Uterus (tissue), 2 donors: ENCODE measurements around the gene ASIC4.

Experiments used
- POLR2A ChIP-seq, 2 donors: fragments of 450-650 bp; IDR thresholded peaks; one replicate each; pipeline ENCODE4 v1.6.1; 2016; ENCODE audit warnings: antibody characterized with exemption in 2 of 2, mild to moderate bottlenecking in 1 of 2, moderate library complexity in 1 of 2
- TF ChIP-seq, protein P1 (sequence below), 4 experiments: fragments of 200-600 bp in 2 of 4; fragments of 450-650 bp in 2 of 4; sonication (generic) in 2 of 4; IDR thresholded peaks; one replicate each; pipeline ENCODE4 v1.5.1; 2016 to 2019; ENCODE audit warnings: antibody characterized with exemption in 4 of 4, mild to moderate bottlenecking in 2 of 4, moderate library complexity in 1 of 4

DNA sequence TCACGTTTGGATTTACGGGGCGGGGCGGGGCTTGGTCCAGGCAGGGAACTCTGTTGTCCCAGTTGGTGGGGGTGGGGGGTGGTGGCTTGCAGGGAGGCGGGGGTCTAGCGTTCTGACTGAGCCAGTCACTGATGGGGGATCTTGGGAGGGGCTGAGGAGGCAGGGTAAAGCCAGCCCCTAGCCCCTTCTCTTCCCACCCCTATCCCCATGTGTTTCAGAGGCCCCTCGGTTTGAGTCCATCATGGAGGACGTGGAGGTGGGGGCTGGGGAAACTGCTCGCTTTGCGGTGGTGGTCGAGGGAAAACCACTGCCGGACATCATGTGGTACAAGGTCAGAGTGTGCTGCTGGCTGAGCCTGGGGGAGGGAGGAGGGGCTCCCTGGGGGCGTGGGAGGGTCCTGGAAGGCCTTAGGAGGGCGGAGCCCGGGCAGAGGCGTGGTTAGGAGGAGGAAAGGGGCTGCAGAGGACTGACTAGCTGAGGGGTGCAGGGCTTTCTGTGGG, 37.6 kb upstream of the ASIC4 start:
- TF ChIP-seq, protein P1, sequence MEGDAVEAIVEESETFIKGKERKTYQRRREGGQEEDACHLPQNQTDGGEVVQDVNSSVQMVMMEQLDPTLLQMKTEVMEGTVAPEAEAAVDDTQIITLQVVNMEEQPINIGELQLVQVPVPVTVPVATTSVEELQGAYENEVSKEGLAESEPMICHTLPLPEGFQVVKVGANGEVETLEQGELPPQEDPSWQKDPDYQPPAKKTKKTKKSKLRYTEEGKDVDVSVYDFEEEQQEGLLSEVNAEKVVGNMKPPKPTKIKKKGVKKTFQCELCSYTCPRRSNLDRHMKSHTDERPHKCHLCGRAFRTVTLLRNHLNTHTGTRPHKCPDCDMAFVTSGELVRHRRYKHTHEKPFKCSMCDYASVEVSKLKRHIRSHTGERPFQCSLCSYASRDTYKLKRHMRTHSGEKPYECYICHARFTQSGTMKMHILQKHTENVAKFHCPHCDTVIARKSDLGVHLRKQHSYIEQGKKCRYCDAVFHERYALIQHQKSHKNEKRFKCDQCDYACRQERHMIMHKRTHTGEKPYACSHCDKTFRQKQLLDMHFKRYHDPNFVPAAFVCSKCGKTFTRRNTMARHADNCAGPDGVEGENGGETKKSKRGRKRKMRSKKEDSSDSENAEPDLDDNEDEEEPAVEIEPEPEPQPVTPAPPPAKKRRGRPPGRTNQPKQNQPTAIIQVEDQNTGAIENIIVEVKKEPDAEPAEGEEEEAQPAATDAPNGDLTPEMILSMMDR (IDR thresholded peaks at IDR 0.05): no peak
- TF ChIP-seq POLR2A (IDR thresholded peaks at IDR 0.05): no peak
